HG03342 (cell line): Measurements from ENCODE around the gene TNNC1.

Experiments
- ATAC-seq: cut with Tn5 transposase; IDR thresholded peaks from one replicate; pipeline ENCODE4 v1.9.1; 2021; ENCODE audit warnings: mild to moderate bottlenecking, moderate library complexity; ENCODE audit not compliant: unreplicated experiment

Gene TNNC1

GRCh38 chr3:52484680-52485461 is 31.0 kb upstream of the TNNC1 start:
- ATAC-seq = no peak

- no peak for ATAC-seq
Observed at GRCh38 chr3:52483577-52484381, 29.9 kb upstream of the TNNC1 start.

DNA sequence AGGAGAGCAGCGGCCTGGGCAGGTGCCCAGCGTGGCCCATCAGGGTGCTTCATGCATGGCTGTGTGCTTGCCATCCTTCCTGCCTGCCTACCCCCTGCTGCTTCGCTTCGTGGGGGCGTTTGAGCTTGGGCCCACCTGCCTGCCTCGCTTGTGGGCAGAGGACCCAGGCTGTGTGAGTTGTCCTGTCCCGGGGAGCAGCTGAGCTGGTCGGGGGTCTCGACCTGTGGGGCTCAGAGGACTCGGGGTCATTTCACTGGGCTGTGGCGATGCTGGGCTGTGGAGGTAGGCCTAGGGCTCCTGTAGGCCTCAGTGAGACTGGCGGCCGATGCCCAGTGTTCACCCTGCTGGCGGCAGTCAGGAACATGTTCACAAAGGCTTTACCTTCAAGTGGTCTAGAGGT is 29.2 kb upstream of the TNNC1 start:
- no peak for ATAC-seq

GRCh38 chr3:52481819-52482521 is 28.1 kb upstream of the TNNC1 start:
- ATAC-seq = no peak

DNA sequence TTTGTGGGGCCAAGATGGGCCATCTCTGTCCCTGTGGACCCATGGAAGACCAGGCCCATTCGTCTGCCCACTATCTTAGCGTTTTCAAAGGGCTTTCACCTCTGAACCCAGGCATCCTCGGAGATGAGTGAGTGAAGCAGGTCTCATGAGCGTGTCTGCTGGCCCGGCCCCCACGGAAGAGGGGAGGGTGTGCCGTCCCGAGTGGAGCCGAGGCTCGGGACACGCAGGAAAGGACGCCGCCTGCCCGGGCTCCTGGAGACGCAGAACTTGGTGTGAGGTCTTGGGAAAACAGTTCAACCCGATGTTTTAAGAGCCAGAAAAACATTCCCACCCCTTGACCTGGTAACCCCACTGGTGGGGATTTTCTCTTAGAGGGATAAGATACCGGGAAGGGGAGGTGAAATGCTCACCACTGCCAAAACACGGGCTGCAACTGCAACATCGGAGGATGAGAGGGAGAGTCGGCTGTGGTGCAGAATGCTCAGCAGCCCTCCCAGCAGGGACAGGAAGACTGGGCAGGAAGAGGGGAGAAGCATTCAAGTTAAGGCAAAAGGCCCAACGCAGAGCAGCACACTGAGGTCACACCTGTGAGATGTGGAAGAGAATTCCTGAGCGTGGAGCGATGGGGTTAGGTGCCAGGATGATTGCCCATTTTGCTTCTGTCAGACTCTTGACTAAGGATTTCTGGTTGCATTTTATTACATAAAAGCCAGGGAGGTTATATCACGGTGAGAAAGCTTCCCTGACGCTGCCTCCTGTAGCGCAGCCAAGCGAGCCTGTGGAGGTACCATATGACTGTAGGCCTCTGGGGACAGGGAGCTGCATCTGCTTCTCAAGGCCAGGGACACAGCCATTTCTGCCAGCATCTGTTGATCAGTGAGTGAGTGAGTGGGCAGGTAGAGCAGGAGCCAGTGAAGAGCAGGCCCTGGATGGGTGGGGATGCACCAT is 27.2 kb upstream of the TNNC1 start:
- no peak for ATAC-seq

- ATAC-seq = no peak
Observed at GRCh38 chr3:52479877-52480575, 26.2 kb upstream of the TNNC1 start.

- ATAC-seq = no peak
Observed at GRCh38 chr3:52479037-52479876, 25.4 kb upstream of the TNNC1 start.

DNA sequence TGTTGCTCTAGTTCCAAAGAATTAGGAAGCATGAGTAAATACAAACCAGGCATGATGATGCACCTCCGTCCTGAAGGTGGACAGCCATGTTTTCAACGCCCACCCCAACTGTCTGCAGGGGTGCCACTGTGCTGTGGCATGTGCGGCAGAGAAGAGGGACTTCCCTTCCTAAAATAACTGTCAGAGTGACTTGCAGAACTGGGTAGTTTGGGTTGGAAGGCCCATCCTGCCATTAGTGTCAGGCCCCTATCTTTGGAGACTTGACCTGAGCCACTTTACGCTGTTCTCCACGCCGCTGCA is 23.9 kb upstream of the TNNC1 start:
- ATAC-seq = no peak

DNA sequence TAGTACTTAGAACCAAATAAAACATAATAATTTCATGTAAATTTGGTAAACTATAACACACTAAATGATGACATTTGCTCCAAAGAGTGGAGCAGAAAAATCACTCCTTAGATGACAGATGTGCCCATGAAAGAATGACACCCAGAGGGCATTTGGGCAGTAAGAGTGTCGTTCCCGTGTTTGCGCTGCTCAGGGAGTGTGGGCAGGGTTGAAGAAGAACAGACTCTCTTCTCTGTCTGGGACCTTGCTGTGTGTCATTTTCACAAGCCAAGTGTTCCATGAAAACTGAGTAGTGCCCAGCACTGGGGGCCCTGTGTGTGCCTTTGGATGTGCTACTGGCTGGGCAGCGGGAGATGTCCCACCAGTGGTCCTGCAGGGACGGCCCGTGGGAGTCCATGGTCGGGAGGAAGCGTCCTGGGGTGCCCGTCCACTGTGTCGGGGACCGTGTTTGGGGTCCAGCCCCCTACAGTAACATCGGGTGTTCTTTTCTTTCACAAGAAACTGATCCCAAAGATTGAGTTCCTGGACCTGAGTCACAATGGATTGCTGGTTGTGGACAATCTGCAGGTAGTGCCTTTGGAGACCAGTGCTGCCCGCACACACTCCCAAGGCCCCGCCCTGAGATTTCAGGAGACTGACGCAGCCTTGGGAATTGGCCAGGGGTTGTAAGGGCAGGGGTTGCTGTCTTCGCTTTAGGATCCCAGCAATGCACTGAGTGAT is 23.4 kb upstream of the TNNC1 start:
- no peak for ATAC-seq

DNA sequence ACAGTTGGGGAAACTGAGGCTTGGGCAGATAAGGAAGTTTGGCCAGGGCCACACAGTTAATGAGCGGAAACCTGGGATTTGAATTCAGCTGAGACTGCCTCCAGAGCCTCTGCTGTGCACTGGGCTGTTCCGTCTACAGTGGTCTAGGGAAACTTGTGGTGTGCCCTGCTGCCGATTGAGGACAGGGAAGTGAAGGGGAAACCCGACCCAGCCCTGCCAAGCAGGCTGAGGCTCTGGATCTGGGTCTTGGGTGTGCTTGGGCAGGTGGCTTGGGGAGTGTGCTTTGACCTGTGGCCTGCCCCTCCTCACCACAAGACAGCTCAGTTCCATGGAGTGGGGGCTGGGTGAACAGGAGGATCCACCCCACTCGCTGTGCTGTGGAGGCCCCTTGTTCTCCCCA is 19.2 kb upstream of the TNNC1 start:
- ATAC-seq = no peak

DNA sequence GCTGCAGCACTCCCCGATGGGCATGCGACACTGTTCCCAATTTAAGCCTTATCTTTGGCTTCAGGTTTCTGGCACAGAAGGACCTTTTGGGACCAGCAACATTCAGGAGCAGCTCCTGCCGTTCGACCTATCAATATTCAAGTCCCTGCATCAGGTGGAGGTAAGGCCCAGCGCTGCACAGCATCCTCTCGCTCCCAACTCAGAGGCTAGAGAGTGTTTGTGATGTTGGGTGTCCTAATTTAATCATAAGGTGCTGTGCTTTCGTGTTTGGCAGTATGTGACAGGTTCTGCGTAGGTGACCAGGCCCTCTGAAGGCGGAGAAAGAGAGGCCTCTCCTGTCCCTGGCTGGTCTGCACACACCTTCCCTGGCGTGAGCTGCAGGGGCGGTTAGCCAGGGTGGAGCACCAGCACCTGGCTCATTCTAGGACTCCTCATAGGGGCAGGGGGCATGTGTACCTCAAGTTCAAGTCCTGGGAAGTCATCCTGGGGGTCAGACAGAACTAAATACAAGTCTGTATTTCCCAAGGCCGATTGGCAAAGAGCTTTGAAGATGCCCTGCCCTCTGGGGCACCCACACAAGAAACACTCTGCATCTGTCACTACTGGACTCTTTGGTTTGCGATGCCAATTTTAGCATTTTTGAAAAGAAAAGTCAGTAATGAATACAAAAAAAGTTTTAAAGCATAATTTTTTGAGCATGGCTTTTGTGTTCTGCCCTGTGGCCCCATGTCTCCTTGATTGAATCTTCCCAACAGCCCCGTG is 18.6 kb upstream of the TNNC1 start:
- ATAC-seq = no peak

DNA sequence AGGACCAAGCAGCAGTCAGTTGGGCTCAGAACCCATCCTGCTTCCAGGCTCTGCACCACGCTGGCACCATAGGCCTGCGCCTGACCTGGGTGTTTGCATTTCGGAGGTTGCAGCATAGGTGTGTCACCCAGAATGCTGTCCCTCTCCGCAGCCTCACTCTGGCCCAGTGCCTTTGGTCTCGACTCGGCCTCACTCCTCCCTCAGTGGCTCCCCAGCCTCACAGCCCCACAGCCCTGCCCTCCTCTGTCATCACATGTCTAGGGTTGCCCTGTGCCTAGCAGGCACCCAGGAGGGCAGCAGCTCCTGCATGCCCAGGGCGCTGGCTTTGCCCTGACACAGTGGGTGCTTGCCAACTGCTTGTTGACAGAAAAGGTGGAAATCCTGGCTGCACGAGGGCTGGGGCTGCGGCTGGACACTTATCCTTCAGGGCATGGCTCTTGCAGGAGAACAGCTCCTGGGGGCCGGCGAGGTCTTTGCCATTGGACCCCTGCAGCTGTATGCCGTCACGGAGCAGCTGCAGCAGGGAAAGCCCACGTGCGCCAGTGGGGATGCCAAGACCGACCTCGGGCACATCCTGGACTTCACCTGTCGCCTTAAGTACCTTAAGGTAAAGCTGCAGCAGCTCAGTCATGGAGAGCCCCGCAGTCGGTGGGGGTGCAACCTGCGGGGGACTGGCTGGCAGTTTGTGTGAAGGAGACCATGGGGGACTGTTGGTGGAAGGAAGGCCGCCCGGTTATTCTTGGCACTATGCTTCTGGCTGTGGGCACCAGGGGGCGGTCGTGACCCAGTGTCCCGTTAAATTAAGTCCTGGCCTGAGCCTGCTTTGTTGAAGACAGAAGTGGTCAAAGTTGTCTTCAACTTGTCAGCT is 17.8 kb upstream of the TNNC1 start:
- ATAC-seq = no peak

- no peak for ATAC-seq
Observed at GRCh38 chr3:52470920-52471319, 17.1 kb upstream of the TNNC1 start.

GRCh38 chr3:52469001-52469400 is 15.2 kb upstream of the TNNC1 start:
- no peak for ATAC-seq

DNA sequence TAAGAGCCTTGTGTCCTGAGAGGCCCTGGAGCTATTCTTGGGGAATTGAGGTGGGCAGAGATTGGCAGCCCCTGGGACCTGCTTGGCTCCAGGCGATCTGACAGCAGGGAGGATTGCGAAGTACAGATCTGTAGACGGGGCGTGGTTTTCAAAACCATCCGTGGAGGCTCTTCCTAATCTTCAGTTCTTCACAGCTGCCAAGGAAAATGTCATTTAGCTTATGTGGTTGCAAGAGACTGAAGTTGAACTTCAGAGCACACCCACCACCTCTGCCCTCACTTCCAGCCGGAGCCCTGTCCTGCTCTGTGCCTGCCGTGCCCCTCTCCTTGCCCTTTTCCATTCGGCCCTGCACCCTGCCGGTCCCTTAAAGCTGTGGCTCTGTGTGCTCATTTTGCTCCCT is 14.5 kb upstream of the TNNC1 start:
- ATAC-seq = no peak

DNA sequence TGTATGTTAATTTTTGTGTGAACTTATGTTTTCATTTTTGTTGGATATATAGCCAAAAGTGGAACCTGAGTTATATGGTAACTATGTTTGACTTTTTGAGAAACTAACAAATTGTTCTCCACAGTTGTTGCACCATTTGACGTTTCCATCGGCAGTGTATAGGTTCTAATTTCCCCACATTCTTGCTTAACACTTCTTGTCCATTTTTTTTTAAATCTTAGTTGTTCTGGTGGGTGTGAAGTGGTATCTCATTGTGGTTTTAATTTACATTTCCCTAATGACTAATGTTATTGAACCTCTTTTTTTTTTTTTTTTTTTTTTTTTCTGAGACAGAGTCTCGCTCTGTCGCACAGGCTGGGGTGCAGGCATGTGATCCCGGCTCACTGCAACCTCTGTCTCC is 9.6 kb upstream of the TNNC1 start:
- ATAC-seq = no peak

- ATAC-seq = no peak
Observed at GRCh38 chr3:52461874-52462273, 8.0 kb upstream of the TNNC1 start.
